Measurements from ENCODE around the gene SSNA1.
A peak's percentile ranks its signal among the peaks of the same experiment; 100 is the strongest.

Gene SSNA1

GRCh38 chr9:137198051-137198901 lies 9.8 kb downstream of the SSNA1 start:
- H3K4me3 ChIP-seq (ENCODE audit: severe bottlenecking), result no peak overlapping the region
- no peaks in the 10 kb centered on the region for H3K36me3 ChIP-seq (ENCODE audit: low read depth)
- no peak for DNase-seq (ENCODE audit: low spot score)
- no peak for TF ChIP-seq CTCF (IDR thresholded peaks at IDR 0.05; ENCODE audit: poor library complexity, severe bottlenecking)
- H3K27ac ChIP-seq (ENCODE audit: poor library complexity, severe bottlenecking), result peak overlapping the region; percentile 16
- peak; percentile 3; the same call in 2 of the 3 replicates for ATAC-seq (ENCODE audit: low read depth)
- no peaks in the 10 kb centered on the region for H3K9me3 ChIP-seq (ENCODE audit: severe bottlenecking)
- no peaks in the 10 kb centered on the region for H3K27me3 ChIP-seq (ENCODE audit: insufficient read depth, poor library complexity, severe bottlenecking)
- peaks cover 18% of the 10 kb centered on the region for H3K4me1 ChIP-seq (ENCODE audit: insufficient read depth, poor library complexity, severe bottlenecking)

GRCh38 chr9:137198902-137199283 lies 10.4 kb downstream of the SSNA1 start:
- DNase-seq (ENCODE audit: low spot score), result no peak
- ATAC-seq (ENCODE audit: low read depth), result no peak
- Histone ChIP-seq H3K27ac (ENCODE audit: poor library complexity, severe bottlenecking) (no peak overlapping the region), H3K4me1 (ENCODE audit: insufficient read depth, poor library complexity, severe bottlenecking) (peaks cover 18% of the 10 kb centered on the region), H3K27me3 (ENCODE audit: insufficient read depth, poor library complexity, severe bottlenecking) (no peaks in the 10 kb centered on the region), H3K36me3 (ENCODE audit: low read depth) (peaks cover 1% of the 10 kb centered on the region; the same call in 1 of the 2 replicates), H3K4me3 (ENCODE audit: severe bottlenecking) (no peak overlapping the region), H3K9me3 (ENCODE audit: severe bottlenecking) (no peaks in the 10 kb centered on the region)
- TF ChIP-seq CTCF (IDR thresholded peaks at IDR 0.05; ENCODE audit: poor library complexity, severe bottlenecking), result no peak

DNA sequence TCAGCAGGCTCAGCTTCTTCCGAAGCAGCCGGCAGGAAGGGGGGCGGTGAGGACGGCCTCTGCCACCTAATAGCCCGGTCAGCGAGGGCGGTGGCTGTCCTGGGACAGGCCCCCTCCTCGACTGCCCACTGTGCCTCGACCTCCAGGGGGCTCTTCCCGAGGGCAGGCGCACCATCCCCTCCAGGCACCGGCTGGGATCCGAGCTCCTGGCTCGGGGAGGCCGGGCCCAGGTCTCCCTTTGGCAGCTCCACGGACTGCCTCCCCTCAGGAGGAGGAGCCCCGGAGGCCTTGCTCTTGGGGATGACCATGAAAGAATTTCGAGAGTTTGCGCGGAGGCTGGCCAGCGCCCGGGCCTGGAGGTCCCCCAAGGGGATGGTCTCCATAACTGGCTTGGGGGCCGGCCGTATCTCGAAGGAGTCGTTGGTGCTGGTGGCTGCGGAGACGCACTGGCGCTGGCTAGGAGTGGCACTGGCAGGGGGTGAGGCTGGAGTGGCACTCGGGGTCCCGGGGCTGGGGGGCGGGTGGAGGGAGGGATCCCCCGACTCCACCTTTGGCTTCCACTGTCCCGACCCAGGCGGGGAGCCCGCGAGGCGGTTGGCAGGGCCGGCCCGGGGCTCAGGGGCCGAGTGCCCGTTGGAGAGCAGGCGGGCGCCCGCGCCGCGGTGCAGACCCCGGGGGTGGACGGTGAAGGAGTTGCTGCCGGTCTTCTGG lies 11.1 kb downstream of the SSNA1 start:
- no peak for TF ChIP-seq CTCF (IDR thresholded peaks at IDR 0.05; ENCODE audit: poor library complexity, severe bottlenecking)
- H3K36me3 ChIP-seq (ENCODE audit: low read depth), result peaks cover 8% of the 10 kb centered on the region; the same call in 1 of the 2 replicates
- H3K9me3 ChIP-seq (ENCODE audit: severe bottlenecking), result no peaks in the 10 kb centered on the region
- peaks cover 22% of the 10 kb centered on the region for H3K4me1 ChIP-seq (ENCODE audit: insufficient read depth, poor library complexity, severe bottlenecking)
- no peak overlapping the region for H3K27ac ChIP-seq (ENCODE audit: poor library complexity, severe bottlenecking)
- DNase-seq (ENCODE audit: low spot score) (no peak), ATAC-seq (ENCODE audit: low read depth) (no peak)
- H3K4me3 ChIP-seq (ENCODE audit: severe bottlenecking), result peak overlapping the region; percentile 88
- H3K27me3 ChIP-seq (ENCODE audit: insufficient read depth, poor library complexity, severe bottlenecking), result no peaks in the 10 kb centered on the region

DNA sequence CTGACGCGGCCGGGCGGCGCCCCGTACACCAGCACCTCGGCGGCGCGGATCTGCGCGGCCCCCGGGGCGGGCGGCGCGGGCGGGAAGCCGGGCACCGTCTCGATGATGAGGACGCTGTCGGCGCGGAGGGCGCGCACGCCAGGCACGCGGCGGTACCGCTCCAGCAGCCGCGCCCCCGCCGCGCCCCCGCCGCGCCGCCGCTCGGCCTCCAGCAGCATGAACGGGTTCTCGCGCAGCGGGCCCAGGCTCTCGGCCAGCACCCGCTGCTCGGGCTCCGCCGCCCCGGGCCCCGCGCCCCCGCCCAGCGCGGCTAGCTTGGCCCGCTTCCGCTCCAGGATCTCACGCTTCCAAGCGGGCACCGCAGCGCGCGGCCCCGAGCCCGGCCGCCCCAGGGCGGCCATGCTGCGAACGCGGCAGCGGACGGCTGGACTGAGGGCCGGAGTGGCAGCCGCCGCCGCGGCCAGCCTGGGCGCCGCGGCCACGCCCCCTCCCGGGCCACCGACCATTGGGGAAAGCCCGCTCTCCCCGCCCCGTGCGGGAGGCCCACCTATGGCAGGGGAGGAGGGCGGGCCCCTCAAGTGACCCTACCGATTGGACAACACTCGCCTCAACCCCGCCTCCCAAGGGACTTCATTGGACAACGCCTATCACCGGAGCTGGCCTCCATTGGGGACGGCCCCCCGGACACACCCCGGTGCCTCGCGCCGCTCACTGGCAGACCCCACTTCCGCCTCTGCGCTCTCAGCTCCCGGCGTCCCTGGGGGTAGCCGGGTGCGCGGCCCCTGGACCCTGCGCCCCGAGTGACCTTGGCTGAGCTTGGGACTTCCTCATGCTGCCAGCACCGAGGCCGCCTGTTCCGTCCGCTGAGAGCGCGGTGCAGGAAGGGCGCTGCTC lies 12.1 kb downstream of the SSNA1 start, which contains the start of gene TPRN:
Gene TPRN, minus strand, starts transcription at position 431 of the 894 bp plus-strand sequence. Its CDS starts 30 bp downstream, at position 401.
- H3K4me1 ChIP-seq (ENCODE audit: insufficient read depth, poor library complexity, severe bottlenecking), result peaks cover 13% of the 10 kb centered on the region

More for the DNA sequence above, 12.1 kb downstream of the SSNA1 start, which contains the start of gene TPRN:
- Histone ChIP-seq H3K36me3 (ENCODE audit: low read depth) (peaks cover 8% of the 10 kb centered on the region; the same call in 1 of the 2 replicates), H3K4me3 (ENCODE audit: severe bottlenecking) (peak within 1 kb of the TSS; percentile 88), H3K27ac (ENCODE audit: poor library complexity, severe bottlenecking) (peak within 1 kb of the TSS; percentile 32), H3K27me3 (ENCODE audit: insufficient read depth, poor library complexity, severe bottlenecking) (no peaks in the 10 kb centered on the region), H3K9me3 (ENCODE audit: severe bottlenecking) (no peaks in the 10 kb centered on the region)
- DNase-seq (ENCODE audit: low spot score), result peak; percentile 100
- no peak for TF ChIP-seq CTCF (IDR thresholded peaks at IDR 0.05; ENCODE audit: poor library complexity, severe bottlenecking)
- ATAC-seq (ENCODE audit: low read depth), result peak; percentile 93
